Gastrocnemius medialis (tissue), 4 donors: ENCODE measurements around the gene MORN1.

Experiments used
- CTCF ChIP-seq, 5 experiments: fragments of 450-650 bp in 3 of 5; fragments of 200-600 bp in 2 of 5; sonication (generic) in 2 of 5; IDR thresholded peaks in 4 of 5; conservative IDR thresholded peaks in 1 of 5; 1 replicate in 4 of 5; 2 replicates in 1 of 5; pipeline ENCODE4 v1.5.1; 2016 to 2019; ENCODE audit warnings: antibody characterized with exemption in 5 of 5, mild to moderate bottlenecking in 3 of 5, moderate library complexity in 3 of 5
- POLR2A ChIP-seq, 2 donors: fragments of 450-650 bp; IDR thresholded peaks; one replicate each; pipeline ENCODE4 v1.6.1; 2017; ENCODE audit warnings: antibody characterized with exemption in 2 of 2, mild to moderate bottlenecking in 2 of 2, moderate library complexity in 2 of 2

DNA sequence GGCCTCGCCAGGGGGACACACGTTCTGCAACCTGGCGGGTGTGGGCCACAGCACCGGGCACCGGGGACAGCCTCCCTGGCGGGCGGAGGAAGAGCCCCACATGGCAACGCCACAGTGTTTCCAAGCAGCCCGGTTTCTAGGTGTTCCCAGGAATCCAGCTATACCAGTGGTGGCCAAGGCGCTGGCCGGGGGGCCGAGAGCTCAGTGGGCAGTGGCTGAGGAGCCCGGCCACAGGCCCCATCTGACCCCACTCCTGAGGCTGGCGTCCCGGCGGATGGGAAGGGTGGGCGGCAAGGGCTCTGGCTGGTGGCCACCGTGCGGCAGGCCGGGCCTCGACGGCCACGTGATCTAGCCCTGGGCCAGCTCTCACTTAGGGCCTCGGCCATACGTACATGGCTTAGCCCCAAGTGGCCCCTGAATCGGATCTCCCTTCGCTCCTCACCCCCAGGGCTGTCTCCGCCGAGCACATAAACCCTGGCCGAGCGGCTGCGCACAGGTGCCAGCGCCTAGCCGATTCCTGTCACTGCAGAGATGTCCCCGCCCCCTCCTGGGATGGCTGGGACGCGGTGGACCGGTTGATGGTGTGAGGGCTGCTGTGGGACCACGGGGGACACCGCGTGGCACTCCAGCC is 68.7 kb downstream of the MORN1 start:
- no peak for TF ChIP-seq CTCF (IDR thresholded peaks at IDR 0.05 in 4 of 5, conservative IDR thresholded peaks at IDR 0.05 in 1 of 5)
- no peak for TF ChIP-seq POLR2A (IDR thresholded peaks at IDR 0.05)
